GM12878 (cell line): ENCODE results near the gene EFHC1. TPM values are rescaled to one million over a fixed set of nuclear protein-coding genes. Genes with fewer than 3 reads are reported as not detected.

Experiments used
- ATAC-seq: fragments of 200-7000 bp; cut with Tn5 transposase; 3 replicates; pipeline ENCODE4 v1.9.1; 2020; ENCODE audit warnings: mild to moderate bottlenecking, moderate library complexity
- BruUV-seq: library from RNA; stranded (reverse); fragments of 400-500 nt; replicated peaks from 2 replicates; lab custom pipeline; 2021; lab: Mats Ljungman, UMichigan
- CTCF ChIA-PET: fragments of 300-600 bp; sonication (Branson Sonifier 250); formaldehyde crosslinking; extraction: SDS; loops from one replicate; lab custom pipeline; 2021; ENCODE audit warnings: inconsistent platforms; lab: Yijun Ruan, JAX
- POLR2A ChIA-PET: fragments of 350-600 bp; formaldehyde crosslinking; extraction: SDS; loops from one replicate; lab custom pipeline; 2021; ENCODE audit warnings: inconsistent platforms; lab: Charles Lee
- RAD21 ChIA-PET: fragments of 300-600 bp; sonication (Branson Sonifier 250); formaldehyde crosslinking; loops from one replicate; lab custom pipeline; 2023; ENCODE audit warnings: antibody characterized with exemption; ENCODE audit not compliant: unreplicated experiment; lab: Charles Lee
- SMC1A ChIA-PET: fragments of 300-600 bp; sonication (Branson Sonifier 250); formaldehyde crosslinking; loops from one replicate; lab custom pipeline; 2023; ENCODE audit not compliant: unreplicated experiment, uncharacterized antibody; lab: Charles Lee
- DNase-seq: peaks from one replicate; pipeline ENCODE4 v3.0.0-alpha.2; 2011; ENCODE audit warnings: low read depth, low spot score
- FAIRE-seq: peaks from 3 replicates; lab custom pipeline; 2011; peaks lifted over from hg19 to GRCh38; lab: Jason Lieb, UNC
- H2AFZ ChIP-seq: 2 replicates; pipeline ENCODE4 v1.6.0; 2011; ENCODE audit warnings: low read depth, low read length, control low read depth; ENCODE audit not compliant: control insufficient read depth
- H3K27ac ChIP-seq: 2 replicates; pipeline ENCODE4 v1.5.1; 2011; ENCODE audit warnings: control low read depth; ENCODE audit not compliant: control insufficient read depth, insufficient read depth
- H3K27me3 ChIP-seq, 2 experiments: replicated peaks in 1 of 2; 2 replicates each; pipeline versions ENCODE4 v1.6.0 to v1.6.1; 2011; ENCODE audit warnings: low read length in 1 of 2; ENCODE audit not compliant: control insufficient read depth in 2 of 2, insufficient read depth in 2 of 2
- H3K36me3 ChIP-seq, 2 experiments: 2 replicates each; pipeline ENCODE4 v1.5.1; 2011; ENCODE audit warnings: low read length in 1 of 2; ENCODE audit not compliant: control insufficient read depth in 2 of 2, insufficient read depth in 2 of 2
- H3K4me1 ChIP-seq: 2 replicates; pipeline ENCODE4 v1.6.1; 2011; ENCODE audit warnings: mild to moderate bottlenecking, low read length, moderate library complexity, mixed read lengths; ENCODE audit not compliant: control insufficient read depth, insufficient read depth
- H3K4me2 ChIP-seq: 2 replicates; pipeline ENCODE4 v1.6.0; 2011; ENCODE audit warnings: control low read depth; ENCODE audit not compliant: control insufficient read depth, insufficient read depth
- H3K4me3 ChIP-seq: fragments of 200-600 bp; sonication (generic); 2 replicates; pipeline ENCODE4 v1.5.1; 2016
- H3K79me2 ChIP-seq: 2 replicates; pipeline ENCODE4 v1.6.0; 2011; ENCODE audit warnings: low read length; ENCODE audit not compliant: control insufficient read depth, insufficient read depth
- H3K9ac ChIP-seq: 2 replicates; pipeline ENCODE4 v1.8.0; 2011; ENCODE audit warnings: low read length, control low read depth, mixed read lengths; ENCODE audit not compliant: control insufficient read depth, insufficient read depth
- H3K9me3 ChIP-seq: replicated peaks from 3 replicates; pipeline ENCODE4 v1.5.1; 2011; ENCODE audit warnings: mild to moderate bottlenecking, low read length; ENCODE audit not compliant: control insufficient read depth, insufficient read depth
- H4K20me1 ChIP-seq: 2 replicates; pipeline ENCODE4 v1.6.0; 2011; ENCODE audit not compliant: control insufficient read depth, insufficient read depth
- HCFC1 ChIP-seq: fragments of 150-350 bp; IDR thresholded peaks from 2 replicates; pipeline ENCODE4 v1.6.1; 2014; ENCODE audit warnings: low read length
- HDGF ChIP-seq: fragments of 450-650 bp; IDR thresholded peaks from 2 replicates; pipeline ENCODE4 v1.6.1; 2016; ENCODE audit warnings: antibody characterized with exemption
- HSF1 ChIP-seq: fragments of 150-350 bp; IDR thresholded peaks from 2 replicates; pipeline ENCODE4 v1.6.1; 2014; ENCODE audit warnings: mild to moderate bottlenecking, low read depth, low read length
- SIX5 ChIP-seq: IDR thresholded peaks from 2 replicates; pipeline ENCODE4 v1.6.1; 2011; ENCODE audit warnings: mild to moderate bottlenecking, low read depth, low read length, moderate library complexity; ENCODE audit not compliant: severe bottlenecking
- SPI1 ChIP-seq: IDR thresholded peaks from 2 replicates; pipeline ENCODE4 v1.6.1; 2011; ENCODE audit warnings: low read depth, mild to moderate bottlenecking, low read length, moderate library complexity, borderline replicate concordance; ENCODE audit not compliant: insufficient read depth
- ZBTB40 ChIP-seq: fragments of 450-650 bp; IDR thresholded peaks from 2 replicates; pipeline ENCODE4 v1.6.1; 2016; ENCODE audit warnings: mild to moderate bottlenecking, moderate library complexity, borderline replicate concordance
- ZNF592 ChIP-seq: fragments of 450-650 bp; IDR thresholded peaks from 2 replicates; pipeline ENCODE4 v1.6.1; 2017; ENCODE audit warnings: mild to moderate bottlenecking, moderate library complexity
- WGBS: methylation state at CpG from one replicate; pipeline ENCODE4 v1.1.6; 2016; ENCODE audit warnings: low lambda C conversion rate; ENCODE audit not compliant: insufficient replicate concordance, insufficient coverage; ENCODE audit errors: missing lambda C conversion rate; 5-methylcytosine and 5-hydroxymethylcytosine counted together
- in situ Hi-C: fragments of 300-500 bp; cut with MboI; formaldehyde crosslinking; loops from 9 replicates; pipeline ENCODE4 v1.14.3; 2018; ENCODE audit warnings: mixed read lengths
- intact Hi-C: fragments of 100-400 bp; cut with micrococcal nuclease; formaldehyde crosslinking; loops from one replicate; pipeline ENCODE4 v1.14.2; 2022; ENCODE audit not compliant: unreplicated experiment
- polyA plus RNA-seq, 11 experiments: library from polyadenylated mRNA; depleted of rRNA in 4 of 11; unstranded in 6 of 11; stranded (reverse) in 5 of 11; fragments of >200 nt; fragmentation: Nextera tagmentation in 4 of 11; fragmentation: Illumina TruSeq in 1 of 11; extraction: Ambion mirVana in 4 of 11; extraction: Trizol in 1 of 11; gene quantifications; 1 replicate in 1 of 11; 2 replicates in 10 of 11; pipeline versions ENCODE4 v1.2.1 to v1.2.3, GENCODE V29; 2011 to 2016; ENCODE audit warnings: inconsistent platforms in 2 of 11, missing spikeins in 2 of 11, low read depth in 1 of 11
- total RNA-seq, 4 experiments: library from RNA; depleted of rRNA in 3 of 4; stranded (reverse); fragments of >200 nt in 3 of 4; fragmentation: Illumina TruSeq in 1 of 4; extraction: Trizol in 1 of 4; gene quantifications; 2 replicates each; pipeline versions ENCODE4 v1.2.1 to v1.2.3, GENCODE V29; 2013 to 2021

Gene EFHC1
- total and polyA plus RNA-seq, 10 of the 15 experiments (the other 5 are each of a cell fraction or from before 2014, with no cell fraction given) = 5.5 to 14.5 (median 8.8) TPM

- H3K9ac ChIP-seq = no peak overlapping the region
- FAIRE-seq = no peak
- no peaks in the 10 kb centered on the region for H4K20me1 ChIP-seq
- in situ Hi-C loops (no loop called here), intact Hi-C loops (no loop called here)
- no peak overlapping the region for H3K27ac ChIP-seq
- peaks cover 7% of the 10 kb centered on the region for H3K4me1 ChIP-seq
- no peaks in the 10 kb centered on the region for H3K27me3 ChIP-seq
- H3K36me3 ChIP-seq = no peaks in the 10 kb centered on the region; a peak in 1 of 4 replicates
- H3K9me3 ChIP-seq = no peaks in the 10 kb centered on the region
- DNase-seq = no peak
- POLR2A ChIA-PET = no interaction called here
- CTCF ChIA-PET = no interaction called here
- WGBS = 90% methylated on average over 11 of the region's 11 CpGs
- SMC1A ChIA-PET = interaction anchor here (0.7 to 1.0 kb wide), 2 partner anchors 43 to 88 kb away, joined by 3 to 4 read pairs; no protein-coding TSS in a partner anchor
- no peak for TF ChIP-seq ZNF592
- TF ChIP-seq ZBTB40 = no peak
- no peak for TF ChIP-seq SIX5
- no peak for TF ChIP-seq HDGF
- TF ChIP-seq HSF1 = no peak
- TF ChIP-seq HCFC1 = no peak
- no peak for TF ChIP-seq SPI1
- TF ChIP-seq, all 136 proteins: peak for 0
- Histone ChIP-seq H3K4me3 (no peak overlapping the region), H3K79me2 (peaks cover 7% of the 10 kb centered on the region), H2AFZ (no peak overlapping the region), H3K4me2 (no peak overlapping the region)
- RAD21 ChIA-PET = no interaction called here
- no TSS peak for BruUV-seq
- no peak for ATAC-seq
Measured at GRCh38 chr6:52557389-52558265, 137.5 kb downstream of the EFHC1 start.
